Neural progenitor cell (in vitro differentiated cells): ENCODE measurements around the gene PEF1. TPM values are rescaled to one million over a fixed set of nuclear protein-coding genes. Genes with fewer than 3 reads are reported as not detected.
A peak's percentile ranks its signal among the peaks of the same experiment; 100 is the strongest.

Experiments
- DNase-seq: peaks from one replicate; pipeline ENCODE4 v3.0.0-alpha.2; 2016; ENCODE audit warnings: low spot score
- H2AFZ ChIP-seq: fragments of 200-600 bp; sonication (generic); replicated peaks from 2 replicates; pipeline ENCODE4 v1.6.1; 2016; ENCODE audit warnings: antibody characterized with exemption
- H3F3A ChIP-seq: fragments of 200-600 bp; sonication (generic); 2 replicates; pipeline ENCODE4 v1.6.1; 2016; ENCODE audit warnings: antibody characterized with exemption, low read depth
- H3K27ac ChIP-seq: fragments of 200-600 bp; sonication (generic); 2 replicates; pipeline ENCODE4 v1.5.1; 2016; ENCODE audit warnings: mild to moderate bottlenecking
- H3K27me3 ChIP-seq: fragments of 200-600 bp; sonication (generic); 2 replicates; pipeline ENCODE4 v1.6.1; 2016; ENCODE audit warnings: mild to moderate bottlenecking, moderate library complexity
- H3K36me3 ChIP-seq: fragments of 200-600 bp; sonication (generic); 2 replicates; pipeline ENCODE4 v1.5.1; 2016
- H3K4me1 ChIP-seq: fragments of 200-600 bp; sonication (generic); 2 replicates; pipeline ENCODE4 v1.6.1; 2016; ENCODE audit warnings: mixed run types
- H3K4me2 ChIP-seq: fragments of 200-600 bp; sonication (generic); 2 replicates; pipeline ENCODE4 v1.6.1; 2016
- H3K4me3 ChIP-seq: fragments of 200-600 bp; sonication (generic); 2 replicates; pipeline ENCODE4 v1.5.1; 2016
- H3K79me2 ChIP-seq: fragments of 200-600 bp; sonication (generic); 2 replicates; pipeline ENCODE4 v1.6.1; 2016; ENCODE audit warnings: low read depth
- H3K9ac ChIP-seq: fragments of 200-600 bp; sonication (generic); 2 replicates; pipeline ENCODE4 v1.6.1; 2016
- H3K9me3 ChIP-seq: fragments of 200-600 bp; sonication (generic); 2 replicates; pipeline ENCODE4 v1.5.1; 2016; ENCODE audit warnings: low read depth
- H4K20me1 ChIP-seq: fragments of 200-600 bp; sonication (generic); 2 replicates; pipeline ENCODE4 v1.6.1; 2016; ENCODE audit warnings: low read depth
- H3K27ac Mint-ChIP-seq: 3 replicates; pipeline ENCODE4 v1.8.0; 2021; ENCODE audit warnings: mixed read lengths
- H3K27me3 Mint-ChIP-seq: 2 replicates; pipeline ENCODE4 v1.8.0; 2022; ENCODE audit warnings: low read depth, mild to moderate bottlenecking, inconsistent platforms, moderate library complexity, mixed read lengths; ENCODE audit not compliant: insufficient read depth
- H3K36me3 Mint-ChIP-seq: 3 replicates; pipeline ENCODE4 v1.8.0; 2021; ENCODE audit warnings: mixed read lengths
- H3K4me1 Mint-ChIP-seq: 3 replicates; pipeline ENCODE4 v1.8.0; 2021; ENCODE audit warnings: mixed read lengths
- H3K4me3 Mint-ChIP-seq: 3 replicates; pipeline ENCODE4 v1.8.0; 2021; ENCODE audit warnings: mild to moderate bottlenecking, moderate library complexity, mixed read lengths
- H3K9me3 Mint-ChIP-seq: 3 replicates; pipeline ENCODE4 v1.8.0; 2020; ENCODE audit warnings: mixed read lengths
- CTCF ChIP-seq: fragments of 200-600 bp; sonication (generic); IDR thresholded peaks from 2 replicates; pipeline ENCODE4 v1.5.1; 2017; ENCODE audit warnings: antibody characterized with exemption, mild to moderate bottlenecking
- EZH2 ChIP-seq: fragments of 200-600 bp; sonication (generic); IDR thresholded peaks from 2 replicates; pipeline ENCODE4 v1.6.1; 2017; ENCODE audit warnings: antibody characterized with exemption, mild to moderate bottlenecking, moderate library complexity
- EZH2phosphoT487 ChIP-seq: fragments of 200-600 bp; sonication (generic); IDR thresholded peaks from 2 replicates; pipeline ENCODE4 v1.6.1; 2017; ENCODE audit warnings: antibody characterized with exemption
- total RNA-seq: library from RNA; depleted of rRNA; stranded (reverse); fragments of >200 nt; gene quantifications from 2 replicates; pipeline ENCODE4 v1.2.3, GENCODE V29; 2015; ENCODE audit warnings: low replicate concordance

PEF1 gene
- total RNA-seq, 1 donor from 2014 or later = 30.7 TPM

GRCh38 chr1:31595836-31596736, 48.6 kb downstream of the PEF1 start:
- Mint-ChIP-seq H3K36me3 (no peaks in the 10 kb centered on the region), H3K4me3 (no peak overlapping the region), H3K27ac (no peak overlapping the region), H3K27me3 (peaks cover 16% of the 10 kb centered on the region), H3K4me1 (peaks cover 9% of the 10 kb centered on the region), H3K9me3 (no peaks in the 10 kb centered on the region)
- Histone ChIP-seq H3K79me2 (no peaks in the 10 kb centered on the region), H3K9me3 (no peaks in the 10 kb centered on the region), H3K27me3 (peaks cover 30% of the 10 kb centered on the region), H2AFZ (no peak overlapping the region), H3K4me1 (no peaks in the 10 kb centered on the region), H3F3A (no peaks in the 10 kb centered on the region), H3K27ac (no peak overlapping the region), H3K9ac (no peak overlapping the region), H3K4me3 (no peak overlapping the region), H3K4me2 (no peak overlapping the region), H4K20me1 (no peaks in the 10 kb centered on the region), H3K36me3 (no peaks in the 10 kb centered on the region)
- no peak for TF ChIP-seq EZH2phosphoT487
- TF ChIP-seq EZH2 = no peak
- no peak for TF ChIP-seq CTCF
- DNase-seq = no peak

DNA sequence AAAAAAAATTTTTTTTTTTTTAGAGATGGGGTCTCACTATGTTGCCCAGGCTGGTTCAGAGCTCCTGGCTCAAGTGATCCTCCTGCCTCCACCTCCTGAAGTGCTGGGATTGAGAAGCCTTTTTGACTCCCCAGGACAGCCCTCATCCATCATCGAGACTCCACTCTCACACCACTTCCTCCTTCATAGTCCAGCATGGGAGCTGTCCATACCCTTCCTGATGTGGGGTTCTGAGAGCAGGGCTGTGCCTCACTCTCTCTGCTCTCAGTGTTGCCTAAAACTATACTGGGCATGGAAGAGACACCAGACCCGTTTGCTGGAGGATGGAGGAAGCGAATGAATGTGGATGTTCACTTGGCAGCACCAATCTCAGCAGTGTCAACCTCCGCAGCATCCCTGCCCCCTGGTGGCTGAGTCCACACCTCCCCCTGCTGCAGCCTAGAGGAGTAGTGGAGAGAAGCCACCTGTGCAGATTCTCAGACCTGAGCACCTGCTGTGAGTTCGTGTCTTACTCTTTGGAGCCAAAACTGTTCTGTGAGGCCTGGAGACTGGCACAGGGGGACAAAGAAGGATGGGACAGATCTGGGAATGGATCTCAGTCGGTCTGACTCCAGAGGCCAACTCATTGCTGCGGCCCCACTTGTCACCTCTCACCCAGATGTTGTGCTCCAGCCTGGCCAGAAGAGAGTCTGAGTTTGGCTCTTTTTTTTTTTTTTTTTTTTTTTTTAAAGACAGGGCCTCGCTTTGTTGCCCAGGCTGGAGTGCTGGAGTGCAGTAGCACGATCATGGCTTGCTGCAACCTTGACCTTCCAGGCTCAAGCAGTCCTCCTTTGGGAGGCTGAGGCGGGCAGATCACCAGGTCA, 50.7 kb downstream of the PEF1 start:
- no peak overlapping the region for H2AFZ ChIP-seq

GRCh38 chr1:31593136-31593665, 51.5 kb downstream of the PEF1 start:
- H3K4me3 Mint-ChIP-seq = no peak overlapping the region
- no peaks in the 10 kb centered on the region for H3K36me3 ChIP-seq

More for the DNA sequence above, 50.7 kb downstream of the PEF1 start:
- Histone ChIP-seq H3K36me3 (no peaks in the 10 kb centered on the region), H4K20me1 (no peaks in the 10 kb centered on the region), H3K79me2 (no peaks in the 10 kb centered on the region), H3K4me2 (no peak overlapping the region), H3K27ac (no peak overlapping the region), H3K9me3 (no peaks in the 10 kb centered on the region), H3F3A (no peaks in the 10 kb centered on the region), H3K4me1 (no peaks in the 10 kb centered on the region), H3K27me3 (peaks cover 51% of the 10 kb centered on the region), H3K4me3 (no peak overlapping the region), H3K9ac (no peak overlapping the region)
- H3K4me3 Mint-ChIP-seq = no peak overlapping the region
- H3K36me3 Mint-ChIP-seq = no peaks in the 10 kb centered on the region
- peaks cover 22% of the 10 kb centered on the region for H3K27me3 Mint-ChIP-seq
- peak; percentile 82 for DNase-seq
- TF ChIP-seq CTCF (peak; percentile 79), EZH2 (no peak)
- no peak overlapping the region for H3K27ac Mint-ChIP-seq
- H3K9me3 Mint-ChIP-seq = no peaks in the 10 kb centered on the region
- H3K4me1 Mint-ChIP-seq = peaks cover 9% of the 10 kb centered on the region

More at GRCh38 chr1:31593136-31593665, 51.5 kb downstream of the PEF1 start:
- DNase-seq = no peak
- Histone ChIP-seq H3K27ac (no peak overlapping the region), H3K4me2 (no peak overlapping the region), H3K4me1 (no peaks in the 10 kb centered on the region), H3F3A (peaks cover 2% of the 10 kb centered on the region), H2AFZ (no peak overlapping the region), H3K79me2 (no peaks in the 10 kb centered on the region), H3K4me3 (no peak overlapping the region), H3K9ac (no peak overlapping the region), H3K27me3 (peaks cover 59% of the 10 kb centered on the region), H3K9me3 (no peaks in the 10 kb centered on the region), H4K20me1 (peaks cover 3% of the 10 kb centered on the region)
- Mint-ChIP-seq H3K36me3 (no peaks in the 10 kb centered on the region), H3K27ac (no peak overlapping the region), H3K9me3 (no peaks in the 10 kb centered on the region), H3K27me3 (peaks cover 20% of the 10 kb centered on the region), H3K4me1 (peaks cover 9% of the 10 kb centered on the region)
- TF ChIP-seq EZH2 = no peak
